Esophagus (tissue), 2 donors: ENCODE data around the gene CEACAM3. TPM values are rescaled to one million over a fixed set of nuclear protein-coding genes. Genes with fewer than 3 reads are reported as not detected.
"Not testable (repeated sequence)": the region's sequence is repeated elsewhere in the genome, so short reads cannot be mapped to it uniquely, and the experiment has no call there.

Experiments used
- H3K27ac ChIP-seq, 2 donors: one replicate each; pipeline ENCODE4 v1.5.1; 2013; ENCODE audit warnings: low read depth in 2 of 2, mild to moderate bottlenecking in 2 of 2, inconsistent platforms in 1 of 2, low read length in 1 of 2, moderate library complexity in 1 of 2
- H3K27me3 ChIP-seq, 2 donors: one replicate each; pipeline ENCODE4 v1.6.1; 2013; ENCODE audit warnings: low read length in 2 of 2, control low read depth in 1 of 2, mild to moderate bottlenecking in 1 of 2; ENCODE audit not compliant: insufficient read depth in 2 of 2, control insufficient read depth in 1 of 2
- H3K36me3 ChIP-seq, 2 donors: one replicate each; pipeline ENCODE4 v1.6.1; 2013; ENCODE audit warnings: low read length in 1 of 2; ENCODE audit not compliant: control insufficient read depth in 2 of 2, insufficient read depth in 2 of 2
- H3K4me1 ChIP-seq, 2 donors: one replicate each; pipeline ENCODE4 v1.6.1; 2013; ENCODE audit warnings: low read length in 1 of 2; ENCODE audit not compliant: control insufficient read depth in 2 of 2, insufficient read depth in 2 of 2
- H3K4me3 ChIP-seq, 2 donors: one replicate each; pipeline ENCODE4 v1.5.1; 2013; ENCODE audit warnings: low read length in 2 of 2, mild to moderate bottlenecking in 2 of 2, low read depth in 1 of 2, moderate library complexity in 1 of 2
- H3K9me3 ChIP-seq, 2 donors: one replicate each; pipeline ENCODE4 v1.6.1; 2013; ENCODE audit warnings: mild to moderate bottlenecking in 2 of 2, low read depth in 1 of 2, low read length in 1 of 2, moderate library complexity in 1 of 2; ENCODE audit not compliant: control insufficient read depth in 2 of 2, insufficient read depth in 1 of 2
- WGBS, 2 donors: extraction: QIAGEN DNeasy Blood & Tissue Kit; methylation state at CpG; one replicate each; pipeline ENCODE4 v1.1.7; 2013; 5-methylcytosine and 5-hydroxymethylcytosine counted together
- polyA plus RNA-seq, 2 donors: library from polyadenylated mRNA; stranded (reverse); fragments of 200-250 nt; gene quantifications; one replicate each; pipeline ENCODE4 v1.2.3, GENCODE V29; 2013
- donor health status: healthy with polysubstance abuse.
- donor health status: Bipolar disorder and iron deficiency.

CEACAM3 gene
- polyA plus RNA-seq, 2 donors, result 0.76 to 3.1 TPM

GRCh38 chr19:41768105-41768504 is 28.3 kb upstream of the CEACAM3 start:
- H3K27me3 ChIP-seq, H3K4me3 ChIP-seq, H3K9me3 ChIP-seq, H3K4me1 ChIP-seq, H3K27ac ChIP-seq, H3K36me3 ChIP-seq: not testable (repeated sequence)
- 64 to 71% methylated on average over 4 to 5 of the region's 5 CpGs for WGBS, 2 donors

GRCh38 chr19:41769608-41770007 is 26.8 kb upstream of the CEACAM3 start:
- WGBS, 2 donors, result 93 to 95% methylated on average over 4 of the region's 4 CpGs
- H3K27me3 ChIP-seq, result no peaks in the 10 kb centered on the region
- no peaks in the 10 kb centered on the region for H3K9me3 ChIP-seq
- no peak overlapping the region for H3K4me3 ChIP-seq
- H3K27ac ChIP-seq, result no peak overlapping the region
- no peaks in the 10 kb centered on the region for H3K4me1 ChIP-seq
- H3K36me3 ChIP-seq, result no peaks in the 10 kb centered on the region

GRCh38 chr19:41771410-41771809 is 25.0 kb upstream of the CEACAM3 start:
- WGBS, 2 donors, result 64 to 84% methylated on average over 2 of the region's 2 CpGs
- Histone ChIP-seq H3K27ac (peak overlapping the region; percentile 32 to 53), H3K4me3 (no peak overlapping the region), H3K9me3 (no peaks in the 10 kb centered on the region), H3K4me1 (no peaks in the 10 kb centered on the region), H3K27me3 (no peaks in the 10 kb centered on the region), H3K36me3 (no peaks in the 10 kb centered on the region)

- Histone ChIP-seq H3K36me3 (no peaks in the 10 kb centered on the region), H3K27me3 (no peaks in the 10 kb centered on the region), H3K4me3 (no peak overlapping the region), H3K27ac (peak overlapping the region; percentile 84 to 93), H3K9me3 (no peaks in the 10 kb centered on the region), H3K4me1 (no peaks in the 10 kb centered on the region)
- 26 to 30% methylated on average over 6 of the region's 6 CpGs for WGBS, 2 donors
Observed at GRCh38 chr19:41774515-41774980, 21.8 kb upstream of the CEACAM3 start.

GRCh38 chr19:41776700-41777099 is 19.7 kb upstream of the CEACAM3 start:
- no peaks in the 10 kb centered on the region for H3K36me3 ChIP-seq
- no peak overlapping the region for H3K4me3 ChIP-seq
- H3K27ac ChIP-seq, result peak overlapping the region; percentile 66 to 68
- H3K9me3 ChIP-seq, result no peaks in the 10 kb centered on the region
- no peaks in the 10 kb centered on the region for H3K27me3 ChIP-seq
- no peaks in the 10 kb centered on the region for H3K4me1 ChIP-seq
- 48 to 72% methylated on average over 2 of the region's 2 CpGs for WGBS, 2 donors

GRCh38 chr19:41783612-41784011 is 12.8 kb upstream of the CEACAM3 start:
- Histone ChIP-seq H3K9me3 (no peaks in the 10 kb centered on the region), H3K36me3 (no peaks in the 10 kb centered on the region), H3K27me3 (no peaks in the 10 kb centered on the region), H3K4me1 (peaks cover 0 to 3% of the 10 kb centered on the region in 2 donors), H3K27ac (no peak overlapping the region), H3K4me3 (no peak overlapping the region)
- 58 to 60% methylated on average over 5 of the region's 5 CpGs for WGBS, 2 donors

- Histone ChIP-seq H3K27ac (no peak overlapping the region), H3K4me1 (peaks cover 0 to 3% of the 10 kb centered on the region in 2 donors), H3K9me3 (no peaks in the 10 kb centered on the region), H3K4me3 (no peak overlapping the region), H3K36me3 (no peaks in the 10 kb centered on the region), H3K27me3 (no peaks in the 10 kb centered on the region)
- WGBS, 2 donors, result 56 to 67% methylated on average over 3 of the region's 3 CpGs
Observed at GRCh38 chr19:41784312-41784711, 12.1 kb upstream of the CEACAM3 start.

GRCh38 chr19:41784743-41785142 is 11.6 kb upstream of the CEACAM3 start:
- Histone ChIP-seq H3K9me3 (no peaks in the 10 kb centered on the region), H3K27me3 (no peaks in the 10 kb centered on the region), H3K4me3 (no peak overlapping the region), H3K4me1 (peaks cover 0 to 3% of the 10 kb centered on the region in 2 donors), H3K36me3 (no peaks in the 10 kb centered on the region), H3K27ac (peak overlapping the region in 1 of 2 donors; percentile 55)
- WGBS, 2 donors, result 49 to 54% methylated on average over 4 of the region's 4 CpGs

GRCh38 chr19:41785653-41786052 is 10.7 kb upstream of the CEACAM3 start:
- no peaks in the 10 kb centered on the region for H3K9me3 ChIP-seq
- no peaks in the 10 kb centered on the region for H3K27me3 ChIP-seq
- peaks cover 0 to 3% of the 10 kb centered on the region in 2 donors for H3K4me1 ChIP-seq
- H3K4me3 ChIP-seq, result no peak overlapping the region
- H3K36me3 ChIP-seq, result no peaks in the 10 kb centered on the region
- 0 to 1% methylated on average over 10 of the region's 10 CpGs for WGBS, 2 donors
- H3K27ac ChIP-seq, result no peak overlapping the region

GRCh38 chr19:41787055-41787454 is 9.3 kb upstream of the CEACAM3 start:
- Histone ChIP-seq H3K9me3 (no peaks in the 10 kb centered on the region), H3K36me3 (no peaks in the 10 kb centered on the region), H3K4me1 (peaks cover 0 to 3% of the 10 kb centered on the region in 2 donors), H3K27ac (no peak overlapping the region), H3K4me3 (no peak overlapping the region), H3K27me3 (no peaks in the 10 kb centered on the region)
- WGBS, 2 donors, result 42 to 54% methylated on average over 7 of the region's 7 CpGs
